IMR-90 (cell line): ENCODE results near the gene COL15A1.

Source experiments
- BHLHE40 ChIP-seq: fragments of 150-350 bp; IDR thresholded peaks from 2 replicates; pipeline ENCODE4 v1.6.1; 2016; ENCODE audit warnings: mild to moderate bottlenecking, low read depth, low read length
- CEBPB ChIP-seq: IDR thresholded peaks from 2 replicates; pipeline ENCODE4 v1.6.1; 2012; ENCODE audit warnings: low read depth, low read length, improper control_type of control experiment
- CHD1 ChIP-seq: IDR thresholded peaks from 2 replicates; pipeline ENCODE4 v1.6.1; 2012; ENCODE audit warnings: low read depth, low read length, improper control_type of control experiment
- CTCF ChIP-seq: conservative IDR thresholded peaks from 2 replicates; pipeline ENCODE4 v1.5.1; 2012; ENCODE audit warnings: mild to moderate bottlenecking, low read depth, low read length, improper control_type of control experiment
- ELK1 ChIP-seq: fragments of 150-350 bp; IDR thresholded peaks from 2 replicates; pipeline ENCODE4 v1.6.1; 2016; ENCODE audit warnings: low read depth, mild to moderate bottlenecking, low read length, moderate library complexity, borderline replicate concordance
- FOS ChIP-seq: fragments of 150-350 bp; IDR thresholded peaks from 2 replicates; pipeline ENCODE4 v1.6.1; 2016; ENCODE audit warnings: low read depth, low read length
- MAFK ChIP-seq: IDR thresholded peaks from 2 replicates; pipeline ENCODE4 v1.6.1; 2012; ENCODE audit warnings: low read depth, low read length, improper control_type of control experiment
- POLR2A ChIP-seq: IDR thresholded peaks from 2 replicates; pipeline ENCODE4 v1.6.1; 2012; ENCODE audit warnings: mild to moderate bottlenecking, low read depth, low read length
- RAD21 ChIP-seq: IDR thresholded peaks from 2 replicates; pipeline ENCODE4 v1.6.1; 2012; ENCODE audit warnings: low read length, improper control_type of control experiment
- RCOR1 ChIP-seq: IDR thresholded peaks from 2 replicates; pipeline ENCODE4 v1.6.1; 2012; ENCODE audit warnings: mild to moderate bottlenecking, low read length, improper control_type of control experiment; ENCODE audit not compliant: insufficient replicate concordance
- RFX5 ChIP-seq: IDR thresholded peaks from 2 replicates; pipeline ENCODE4 v1.8.0; 2012; ENCODE audit warnings: low read depth, mild to moderate bottlenecking, low read length, moderate library complexity
- SMC3 ChIP-seq: fragments of 150-350 bp; IDR thresholded peaks from 2 replicates; pipeline ENCODE4 v1.6.1; 2016; ENCODE audit warnings: low read depth, mild to moderate bottlenecking, antibody characterized with exemption, low read length, moderate library complexity
- USF2 ChIP-seq: fragments of 150-350 bp; IDR thresholded peaks from 2 replicates; pipeline ENCODE4 v1.6.1; 2017; ENCODE audit warnings: mild to moderate bottlenecking, antibody characterized with exemption, low read length, low read depth

- TF ChIP-seq POLR2A (no peak), CTCF (no peak), RAD21 (no peak), RCOR1 (no peak), USF2 (no peak), SMC3 (no peak), CEBPB (no peak), MAFK (no peak), BHLHE40 (no peak), FOS (no peak), RFX5 (no peak), CHD1 (no peak), ELK1 (no peak)
These were observed 16.0 kb upstream of the COL15A1 start for GRCh38 chr9:98927724-98928123.
